Measurements from ENCODE around the gene OTUD7B.

DNA sequence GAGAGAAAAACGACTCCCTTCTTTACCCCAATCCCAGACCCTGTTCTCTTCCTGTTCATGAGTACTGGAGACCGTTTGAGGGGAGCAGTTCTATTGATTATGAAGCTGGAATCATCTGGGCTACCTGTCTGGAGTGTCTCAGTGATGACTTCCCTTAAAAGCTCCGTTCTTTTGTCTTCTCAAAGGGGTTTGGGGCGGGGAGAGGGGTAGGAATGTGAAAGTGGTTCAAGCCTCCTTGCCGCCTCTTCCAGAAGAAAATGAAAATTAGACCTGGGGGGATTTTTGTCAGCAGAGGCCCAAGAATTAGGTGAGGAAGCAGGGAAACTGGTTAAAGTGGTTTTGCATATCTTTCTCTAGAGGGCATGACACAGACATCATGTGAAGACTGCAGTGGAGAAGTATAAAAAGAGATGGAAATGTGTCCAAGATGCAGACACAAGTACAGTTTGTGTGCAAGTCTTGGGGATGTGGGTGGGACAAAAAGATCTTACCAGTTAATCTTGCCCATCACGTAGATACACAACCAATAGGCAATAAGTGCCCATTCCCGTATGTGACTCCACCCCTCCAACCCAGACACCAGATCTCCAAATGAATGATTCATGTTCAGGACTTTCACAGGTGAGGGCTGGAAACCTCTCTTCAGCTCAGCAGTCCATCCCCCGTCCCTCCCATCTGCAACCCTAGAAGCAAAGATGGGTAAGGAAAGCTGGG is 73.4 kb downstream of the OTUD7B start:
- TF ChIP-seq, protein P1, sequence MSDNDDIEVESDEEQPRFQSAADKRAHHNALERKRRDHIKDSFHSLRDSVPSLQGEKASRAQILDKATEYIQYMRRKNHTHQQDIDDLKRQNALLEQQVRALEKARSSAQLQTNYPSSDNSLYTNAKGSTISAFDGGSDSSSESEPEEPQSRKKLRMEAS (IDR thresholded peaks at IDR 0.05; ENCODE audit: low read depth, low read length) = no peak
- TF ChIP-seq SKIL (IDR thresholded peaks at IDR 0.05; ENCODE audit: low read depth, poor library complexity, severe bottlenecking) = no peak
